Suprapubic skin (tissue), 4 donors: ENCODE measurements around the gene GPATCH4. TPM values are rescaled to one million over a fixed set of nuclear protein-coding genes. Genes with fewer than 3 reads are reported as not detected.

Experiments used
- DNase-seq, 2 donors: peaks; one replicate each; pipeline ENCODE4 v3.0.0-alpha.2; 2019; ENCODE audit warnings: low spot score in 2 of 2
- H3K27ac ChIP-seq: fragments of 200-600 bp; sonication (generic); one replicate; pipeline ENCODE4 v1.5.1; 2019
- H3K27me3 ChIP-seq: fragments of 200-600 bp; sonication (generic); one replicate; pipeline ENCODE4 v1.5.1; 2019
- H3K36me3 ChIP-seq: fragments of 200-600 bp; sonication (generic); one replicate; pipeline ENCODE4 v1.5.1; 2019
- H3K4me1 ChIP-seq: fragments of 200-600 bp; sonication (generic); one replicate; pipeline ENCODE4 v1.5.1; 2019
- H3K4me3 ChIP-seq: fragments of 200-600 bp; sonication (generic); one replicate; pipeline ENCODE4 v1.5.1; 2019; ENCODE audit warnings: mild to moderate bottlenecking
- H3K9me3 ChIP-seq: fragments of 200-600 bp; sonication (generic); one replicate; pipeline ENCODE4 v1.5.1; 2019
- CTCF ChIP-seq, 2 donors: fragments of 200-600 bp in 1 of 2; fragments of 450-650 bp in 1 of 2; sonication (generic) in 1 of 2; IDR thresholded peaks; one replicate each; pipeline ENCODE4 v1.5.1; 2016 to 2019; ENCODE audit warnings: antibody characterized with exemption in 2 of 2, mild to moderate bottlenecking in 1 of 2, moderate library complexity in 1 of 2
- EP300 ChIP-seq: sonication (generic); formaldehyde crosslinking; IDR thresholded peaks from one replicate; pipeline ENCODE4 v1.6.1; 2017; ENCODE audit warnings: antibody characterized with exemption
- POLR2A ChIP-seq, 2 donors: fragments of 450-650 bp; IDR thresholded peaks; one replicate each; pipeline ENCODE4 v1.6.1; 2017; ENCODE audit warnings: antibody characterized with exemption in 2 of 2, mild to moderate bottlenecking in 2 of 2, moderate library complexity in 2 of 2
- POLR2AphosphoS5 ChIP-seq, 3 donors: sonication (generic); formaldehyde crosslinking; IDR thresholded peaks; one replicate each; pipeline ENCODE4 v1.6.1; 2017; ENCODE audit warnings: antibody characterized with exemption in 3 of 3
- WGBS: methylation state at CpG from one replicate; pipeline ENCODE4 v1.1.5; 2018; 5-methylcytosine and 5-hydroxymethylcytosine counted together
- total RNA-seq, 4 donors: library from RNA; depleted of rRNA; stranded (reverse); fragments of >200 nt; gene quantifications; one replicate each; pipeline ENCODE4 v1.1.0, GENCODE V29; 2016

The GPATCH4 gene
- total RNA-seq, result 10 to 100 TPM; 15.9 to 25.1 (median 20.5) TPM

GRCh38 chr1:156601122-156601830 is at the start of gene GPATCH4:
Gene GPATCH4, minus strand, starts transcription at chr1:156601479.
- Histone ChIP-seq H3K27ac (peak within 1 kb of the TSS; percentile 70), H3K27me3 (no peaks in the 10 kb centered on the region), H3K9me3 (no peaks in the 10 kb centered on the region), H3K36me3 (peaks cover 26% of the 10 kb centered on the region), H3K4me3 (peak within 1 kb of the TSS; percentile 67), H3K4me1 (peaks cover 24% of the 10 kb centered on the region)
- DNase-seq, result peak; percentile 89 to 90
- WGBS, result under 1% methylated on average over 22 of the region's 35 CpGs
- no peak for TF ChIP-seq CTCF (IDR thresholded peaks at IDR 0.05)
- TF ChIP-seq EP300, result no peak
- peak in 1 of 2 donors; percentile 43 for TF ChIP-seq POLR2A (IDR thresholded peaks at IDR 0.05)
- TF ChIP-seq POLR2AphosphoS5 (IDR thresholded peaks at IDR 0.05), result peak in 1 of 3 donors; percentile 46

DNA sequence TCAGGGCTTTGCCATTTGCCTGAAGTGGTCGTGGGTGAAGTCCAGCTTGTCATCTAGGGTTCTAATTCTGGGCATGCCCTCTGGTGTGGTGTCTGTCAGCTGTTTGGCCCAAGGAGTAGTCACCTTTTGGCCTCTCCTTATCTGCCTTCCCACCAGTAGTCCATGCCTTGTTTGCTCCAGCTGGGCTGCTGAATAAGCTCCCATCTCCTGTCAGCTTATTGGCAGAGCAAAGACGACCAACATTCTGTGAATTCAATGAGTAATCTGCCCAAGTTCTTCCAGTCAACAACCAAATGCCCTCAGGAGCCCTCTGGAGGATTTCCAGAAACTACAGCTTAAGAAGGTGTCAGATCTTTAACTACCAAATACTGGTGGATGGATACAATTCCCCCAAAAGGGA is 47.7 kb upstream of the GPATCH4 start:
- Histone ChIP-seq H3K27me3 (peaks cover 94% of the 10 kb centered on the region), H3K27ac (no peak overlapping the region), H3K4me1 (no peaks in the 10 kb centered on the region), H3K4me3 (no peak overlapping the region), H3K9me3 (no peaks in the 10 kb centered on the region), H3K36me3 (no peaks in the 10 kb centered on the region)
- no peak for TF ChIP-seq POLR2AphosphoS5 (IDR thresholded peaks at IDR 0.05)
- TF ChIP-seq CTCF (IDR thresholded peaks at IDR 0.05), result no peak
- no peak for TF ChIP-seq EP300
- no peak for TF ChIP-seq POLR2A (IDR thresholded peaks at IDR 0.05)
- no peak for DNase-seq
- WGBS, result 34% methylated on average over 2 of the region's 2 CpGs

DNA sequence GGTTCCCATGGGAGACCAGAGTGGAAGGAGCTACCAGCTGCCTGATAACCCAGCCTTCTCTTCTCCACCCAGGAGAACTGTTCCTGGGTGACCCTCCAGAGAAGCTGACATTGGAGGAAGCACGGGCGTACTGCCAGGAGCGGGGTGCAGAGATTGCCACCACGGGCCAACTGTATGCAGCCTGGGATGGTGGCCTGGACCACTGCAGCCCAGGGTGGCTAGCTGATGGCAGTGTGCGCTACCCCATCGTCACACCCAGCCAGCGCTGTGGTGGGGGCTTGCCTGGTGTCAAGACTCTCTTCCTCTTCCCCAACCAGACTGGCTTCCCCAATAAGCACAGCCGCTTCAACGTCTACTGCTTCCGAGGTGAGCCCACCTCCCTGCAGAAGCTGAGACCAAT is 47.2 kb upstream of the GPATCH4 start:
- peaks cover 94% of the 10 kb centered on the region for H3K27me3 ChIP-seq
- H3K36me3 ChIP-seq, result no peaks in the 10 kb centered on the region
- no peak for DNase-seq
- H3K4me1 ChIP-seq, result no peaks in the 10 kb centered on the region
- H3K9me3 ChIP-seq, result no peaks in the 10 kb centered on the region
- H3K27ac ChIP-seq, result no peak overlapping the region
- no peak for TF ChIP-seq POLR2A (IDR thresholded peaks at IDR 0.05)
- no peak for TF ChIP-seq POLR2AphosphoS5 (IDR thresholded peaks at IDR 0.05)
- no peak for TF ChIP-seq CTCF (IDR thresholded peaks at IDR 0.05)
- no peak for TF ChIP-seq EP300
- H3K4me3 ChIP-seq, result no peak overlapping the region
- WGBS, result 93% methylated on average over 3 of the region's 10 CpGs

- DNase-seq, result no peak
- H3K4me1 ChIP-seq, result peaks cover 3% of the 10 kb centered on the region
- no peak overlapping the region for H3K4me3 ChIP-seq
- 68% methylated on average over 4 of the region's 10 CpGs for WGBS
- no peaks in the 10 kb centered on the region for H3K9me3 ChIP-seq
- TF ChIP-seq CTCF (IDR thresholded peaks at IDR 0.05) (no peak), EP300 (no peak)
- H3K27me3 ChIP-seq, result peaks cover 100% of the 10 kb centered on the region
- H3K27ac ChIP-seq, result no peak overlapping the region
- no peaks in the 10 kb centered on the region for H3K36me3 ChIP-seq
Measured at GRCh38 chr1:156647351-156647750, 46.1 kb upstream of the GPATCH4 start.

DNA sequence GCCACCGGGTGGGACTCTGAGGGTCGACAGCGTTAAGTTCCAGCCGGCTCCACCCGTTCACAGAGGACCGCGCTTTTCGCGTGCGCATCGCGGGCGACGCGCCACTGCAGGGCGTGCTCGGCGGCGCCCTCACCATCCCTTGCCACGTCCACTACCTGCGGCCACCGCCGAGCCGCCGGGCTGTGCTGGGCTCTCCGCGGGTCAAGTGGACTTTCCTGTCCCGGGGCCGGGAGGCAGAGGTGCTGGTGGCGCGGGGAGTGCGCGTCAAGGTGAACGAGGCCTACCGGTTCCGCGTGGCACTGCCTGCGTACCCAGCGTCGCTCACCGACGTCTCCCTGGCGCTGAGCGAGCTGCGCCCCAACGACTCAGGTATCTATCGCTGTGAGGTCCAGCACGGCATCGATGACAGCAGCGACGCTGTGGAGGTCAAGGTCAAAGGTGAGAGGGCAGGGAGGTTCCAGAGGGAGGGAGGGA is 45.5 kb upstream of the GPATCH4 start:
- H3K36me3 ChIP-seq, result no peaks in the 10 kb centered on the region
- H3K4me1 ChIP-seq, result peaks cover 8% of the 10 kb centered on the region
- peaks cover 100% of the 10 kb centered on the region for H3K27me3 ChIP-seq
- no peak overlapping the region for H3K27ac ChIP-seq
- no peak for DNase-seq
- no peak for TF ChIP-seq POLR2AphosphoS5 (IDR thresholded peaks at IDR 0.05)
- no peak for TF ChIP-seq EP300
- TF ChIP-seq POLR2A (IDR thresholded peaks at IDR 0.05), result no peak
- no peak for TF ChIP-seq CTCF (IDR thresholded peaks at IDR 0.05)
- H3K9me3 ChIP-seq, result no peaks in the 10 kb centered on the region
- 11% methylated on average over 43 of the region's 51 CpGs for WGBS
- no peak overlapping the region for H3K4me3 ChIP-seq
